Measurements from ENCODE around the gene SLC35F4. TPM values are rescaled to one million over a fixed set of nuclear protein-coding genes. Genes with fewer than 3 reads are reported as not detected.

SLC35F4 gene
- total RNA-seq, 1 experiment from 2014 or later = not detected

- H3K4me1 ChIP-seq (ENCODE audit: low read length) = no peaks in the 10 kb centered on the region
- no peaks in the 10 kb centered on the region; the same call in 1 of the 2 replicates for H3K27me3 ChIP-seq (ENCODE audit: low read length)
- no peak overlapping the region for H3K27ac ChIP-seq (ENCODE audit: low read length)
- H3K4me3 ChIP-seq (ENCODE audit: low read length) = no peak overlapping the region
- no peaks in the 10 kb centered on the region for H3K36me3 ChIP-seq (ENCODE audit: insufficient read depth, low read length)
- H3K79me2 ChIP-seq (ENCODE audit: low read length) = no peaks in the 10 kb centered on the region
- no peak for DNase-seq
- no peaks in the 10 kb centered on the region for H3K9me2 ChIP-seq (replicated peaks; ENCODE audit: insufficient read depth, low read length)
- no peak overlapping the region for H3K4me2 ChIP-seq (ENCODE audit: low read depth, low read length, poor library complexity, severe bottlenecking)
- H4K20me1 ChIP-seq (ENCODE audit: insufficient read depth, low read depth, low read length) = no peaks in the 10 kb centered on the region
- H3K9me3 ChIP-seq (ENCODE audit: low read length) = no peaks in the 10 kb centered on the region
- no peak overlapping the region for H2AFZ ChIP-seq (ENCODE audit: low read length)
- no peak overlapping the region for H3K9ac ChIP-seq (ENCODE audit: low read length)
Measured at GRCh38 chr14:57707219-57707618, 158.7 kb downstream of the SLC35F4 start.

- no peak overlapping the region for H2AFZ ChIP-seq (ENCODE audit: low read length)
- no peaks in the 10 kb centered on the region for H3K9me3 ChIP-seq (ENCODE audit: low read length)
- H3K4me3 ChIP-seq (ENCODE audit: low read length) = no peak overlapping the region
- no peak overlapping the region for H3K27ac ChIP-seq (ENCODE audit: low read length)
- no peak overlapping the region for H3K9ac ChIP-seq (ENCODE audit: low read length)
- no peak for DNase-seq
- no peaks in the 10 kb centered on the region for H3K27me3 ChIP-seq (ENCODE audit: low read length)
- no peaks in the 10 kb centered on the region for H3K36me3 ChIP-seq (ENCODE audit: insufficient read depth, low read length)
- no peak overlapping the region for H3K4me2 ChIP-seq (ENCODE audit: low read depth, low read length, poor library complexity, severe bottlenecking)
- no peaks in the 10 kb centered on the region for H3K79me2 ChIP-seq (ENCODE audit: low read length)
- no peaks in the 10 kb centered on the region for H3K9me2 ChIP-seq (replicated peaks; ENCODE audit: insufficient read depth, low read length)
- H4K20me1 ChIP-seq (ENCODE audit: insufficient read depth, low read depth, low read length) = no peaks in the 10 kb centered on the region
- H3K4me1 ChIP-seq (ENCODE audit: low read length) = no peaks in the 10 kb centered on the region
Measured at GRCh38 chr14:57704763-57705162, 161.1 kb downstream of the SLC35F4 start.

GRCh38 chr14:57699947-57700346 lies 165.9 kb downstream of the SLC35F4 start:
- Histone ChIP-seq H4K20me1 (ENCODE audit: insufficient read depth, low read depth, low read length) (no peaks in the 10 kb centered on the region), H3K27ac (ENCODE audit: low read length) (no peak overlapping the region), H3K9me3 (ENCODE audit: low read length) (no peaks in the 10 kb centered on the region), H3K9me2 (replicated peaks; ENCODE audit: insufficient read depth, low read length) (no peaks in the 10 kb centered on the region), H3K79me2 (ENCODE audit: low read length) (no peaks in the 10 kb centered on the region), H3K27me3 (ENCODE audit: low read length) (no peaks in the 10 kb centered on the region), H2AFZ (ENCODE audit: low read length) (no peak overlapping the region), H3K36me3 (ENCODE audit: insufficient read depth, low read length) (no peaks in the 10 kb centered on the region), H3K4me2 (ENCODE audit: low read depth, low read length, poor library complexity, severe bottlenecking) (no peak overlapping the region), H3K4me1 (ENCODE audit: low read length) (no peaks in the 10 kb centered on the region), H3K9ac (ENCODE audit: low read length) (no peak overlapping the region), H3K4me3 (ENCODE audit: low read length) (no peak overlapping the region)
- DNase-seq = no peak

- Histone ChIP-seq H3K27me3 (ENCODE audit: low read length) (no peaks in the 10 kb centered on the region), H3K9me3 (ENCODE audit: low read length) (no peaks in the 10 kb centered on the region), H2AFZ (ENCODE audit: low read length) (no peak overlapping the region), H3K4me2 (ENCODE audit: low read depth, low read length, poor library complexity, severe bottlenecking) (no peak overlapping the region), H4K20me1 (ENCODE audit: insufficient read depth, low read depth, low read length) (no peaks in the 10 kb centered on the region), H3K79me2 (ENCODE audit: low read length) (no peaks in the 10 kb centered on the region), H3K27ac (ENCODE audit: low read length) (no peak overlapping the region), H3K9me2 (replicated peaks; ENCODE audit: insufficient read depth, low read length) (no peaks in the 10 kb centered on the region), H3K4me1 (ENCODE audit: low read length) (no peaks in the 10 kb centered on the region), H3K9ac (ENCODE audit: low read length) (no peak overlapping the region), H3K4me3 (ENCODE audit: low read length) (no peak overlapping the region), H3K36me3 (ENCODE audit: insufficient read depth, low read length) (no peaks in the 10 kb centered on the region)
- peak; percentile 77 for DNase-seq
Measured at GRCh38 chr14:57692671-57693070, 173.2 kb downstream of the SLC35F4 start.

GRCh38 chr14:57687416-57687815 lies 178.5 kb downstream of the SLC35F4 start:
- Histone ChIP-seq H3K9me3 (ENCODE audit: low read length) (no peaks in the 10 kb centered on the region), H3K27ac (ENCODE audit: low read length) (no peak overlapping the region), H3K4me2 (ENCODE audit: low read depth, low read length, poor library complexity, severe bottlenecking) (no peak overlapping the region), H3K27me3 (ENCODE audit: low read length) (no peaks in the 10 kb centered on the region), H3K9me2 (replicated peaks; ENCODE audit: insufficient read depth, low read length) (no peaks in the 10 kb centered on the region), H3K36me3 (ENCODE audit: insufficient read depth, low read length) (no peaks in the 10 kb centered on the region), H4K20me1 (ENCODE audit: insufficient read depth, low read depth, low read length) (no peaks in the 10 kb centered on the region), H3K9ac (ENCODE audit: low read length) (no peak overlapping the region), H3K4me3 (ENCODE audit: low read length) (no peak overlapping the region), H3K79me2 (ENCODE audit: low read length) (no peaks in the 10 kb centered on the region), H2AFZ (ENCODE audit: low read length) (no peak overlapping the region), H3K4me1 (ENCODE audit: low read length) (no peaks in the 10 kb centered on the region)
- DNase-seq = no peak

GRCh38 chr14:57686304-57686703 lies 179.6 kb downstream of the SLC35F4 start:
- Histone ChIP-seq H3K9ac (ENCODE audit: low read length) (no peak overlapping the region), H3K79me2 (ENCODE audit: low read length) (no peaks in the 10 kb centered on the region), H3K36me3 (ENCODE audit: insufficient read depth, low read length) (no peaks in the 10 kb centered on the region), H2AFZ (ENCODE audit: low read length) (no peak overlapping the region), H4K20me1 (ENCODE audit: insufficient read depth, low read depth, low read length) (no peaks in the 10 kb centered on the region), H3K4me2 (ENCODE audit: low read depth, low read length, poor library complexity, severe bottlenecking) (no peak overlapping the region), H3K9me3 (ENCODE audit: low read length) (no peaks in the 10 kb centered on the region), H3K4me1 (ENCODE audit: low read length) (no peaks in the 10 kb centered on the region), H3K4me3 (ENCODE audit: low read length) (no peak overlapping the region), H3K27ac (ENCODE audit: low read length) (no peak overlapping the region), H3K27me3 (ENCODE audit: low read length) (no peaks in the 10 kb centered on the region), H3K9me2 (replicated peaks; ENCODE audit: insufficient read depth, low read length) (no peaks in the 10 kb centered on the region)
- no peak for DNase-seq

- Histone ChIP-seq H3K4me3 (ENCODE audit: low read length) (no peak overlapping the region), H3K9me3 (ENCODE audit: low read length) (no peaks in the 10 kb centered on the region), H3K79me2 (ENCODE audit: low read length) (no peaks in the 10 kb centered on the region), H3K27ac (ENCODE audit: low read length) (no peak overlapping the region), H3K4me2 (ENCODE audit: low read depth, low read length, poor library complexity, severe bottlenecking) (no peak overlapping the region), H2AFZ (ENCODE audit: low read length) (no peak overlapping the region), H3K27me3 (ENCODE audit: low read length) (0 out of 2 replicates have a peak, but pooled peaks cover 2% of the 10 kb centered on the region), H4K20me1 (ENCODE audit: insufficient read depth, low read depth, low read length) (no peaks in the 10 kb centered on the region), H3K4me1 (ENCODE audit: low read length) (no peaks in the 10 kb centered on the region), H3K9me2 (replicated peaks; ENCODE audit: insufficient read depth, low read length) (no peaks in the 10 kb centered on the region), H3K36me3 (ENCODE audit: insufficient read depth, low read length) (no peaks in the 10 kb centered on the region), H3K9ac (ENCODE audit: low read length) (no peak overlapping the region)
- no peak for DNase-seq
Measured at GRCh38 chr14:57671021-57671420, 194.9 kb downstream of the SLC35F4 start.

- H3K9ac ChIP-seq (ENCODE audit: low read length) = no peak overlapping the region
- no peaks in the 10 kb centered on the region for H3K36me3 ChIP-seq (ENCODE audit: insufficient read depth, low read length)
- no peaks in the 10 kb centered on the region for H3K9me3 ChIP-seq (ENCODE audit: low read length)
- no peaks in the 10 kb centered on the region for H3K9me2 ChIP-seq (replicated peaks; ENCODE audit: insufficient read depth, low read length)
- no peak overlapping the region for H2AFZ ChIP-seq (ENCODE audit: low read length)
- no peaks in the 10 kb centered on the region for H3K4me1 ChIP-seq (ENCODE audit: low read length)
- H3K4me2 ChIP-seq (ENCODE audit: low read depth, low read length, poor library complexity, severe bottlenecking) = no peak overlapping the region
- no peak overlapping the region for H3K4me3 ChIP-seq (ENCODE audit: low read length)
- no peak for DNase-seq
- 0 out of 2 replicates have a peak, but pooled peaks cover 2% of the 10 kb centered on the region for H3K27me3 ChIP-seq (ENCODE audit: low read length)
- H3K27ac ChIP-seq (ENCODE audit: low read length) = no peak overlapping the region
- no peaks in the 10 kb centered on the region for H3K79me2 ChIP-seq (ENCODE audit: low read length)
- H4K20me1 ChIP-seq (ENCODE audit: insufficient read depth, low read depth, low read length) = no peaks in the 10 kb centered on the region
Measured at GRCh38 chr14:57660208-57660607, 205.7 kb downstream of the SLC35F4 start.

- no peak overlapping the region for H2AFZ ChIP-seq (ENCODE audit: low read length)
- no peaks in the 10 kb centered on the region for H3K9me2 ChIP-seq (replicated peaks; ENCODE audit: insufficient read depth, low read length)
- no peak overlapping the region for H3K27ac ChIP-seq (ENCODE audit: low read length)
- 0 out of 2 replicates have a peak, but pooled peaks cover 2% of the 10 kb centered on the region for H3K27me3 ChIP-seq (ENCODE audit: low read length)
- no peak overlapping the region for H3K4me3 ChIP-seq (ENCODE audit: low read length)
- DNase-seq = no peak
- no peaks in the 10 kb centered on the region for H3K36me3 ChIP-seq (ENCODE audit: insufficient read depth, low read length)
- no peaks in the 10 kb centered on the region for H3K79me2 ChIP-seq (ENCODE audit: low read length)
- H3K9ac ChIP-seq (ENCODE audit: low read length) = no peak overlapping the region
- H4K20me1 ChIP-seq (ENCODE audit: insufficient read depth, low read depth, low read length) = no peaks in the 10 kb centered on the region
- H3K4me2 ChIP-seq (ENCODE audit: low read depth, low read length, poor library complexity, severe bottlenecking) = no peak overlapping the region
- no peaks in the 10 kb centered on the region for H3K9me3 ChIP-seq (ENCODE audit: low read length)
- no peaks in the 10 kb centered on the region for H3K4me1 ChIP-seq (ENCODE audit: low read length)
Measured at GRCh38 chr14:57659052-57659451, 206.8 kb downstream of the SLC35F4 start.
